ENCODE data around the gene ZNF385A.
A peak's percentile ranks its signal among the peaks of the same experiment; 100 is the strongest.

Gene ZNF385A

DNA sequence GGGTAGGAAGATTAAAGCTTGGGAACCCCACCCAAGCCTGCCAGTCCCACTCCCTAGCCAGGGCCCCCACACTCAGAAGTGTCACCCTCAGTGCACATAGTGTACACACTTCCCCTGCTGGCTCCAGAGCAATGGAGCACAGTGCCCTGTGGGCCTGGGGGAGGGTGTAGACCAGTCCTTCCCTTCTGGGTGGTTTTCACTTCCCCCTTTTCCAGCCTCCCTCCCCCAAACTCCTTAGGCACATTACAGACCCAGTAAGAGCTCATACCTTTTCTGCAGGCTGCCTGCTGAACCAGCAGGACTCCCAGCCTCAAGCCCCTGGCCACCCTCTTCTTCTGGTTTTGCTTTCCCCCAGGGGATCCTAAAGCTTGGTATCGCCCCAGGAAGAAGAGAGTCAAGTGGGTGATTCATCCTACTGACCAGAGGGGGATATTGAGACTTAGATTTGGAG is at the start of gene ZNF385A (continued):
- TF ChIP-seq, protein P1, sequence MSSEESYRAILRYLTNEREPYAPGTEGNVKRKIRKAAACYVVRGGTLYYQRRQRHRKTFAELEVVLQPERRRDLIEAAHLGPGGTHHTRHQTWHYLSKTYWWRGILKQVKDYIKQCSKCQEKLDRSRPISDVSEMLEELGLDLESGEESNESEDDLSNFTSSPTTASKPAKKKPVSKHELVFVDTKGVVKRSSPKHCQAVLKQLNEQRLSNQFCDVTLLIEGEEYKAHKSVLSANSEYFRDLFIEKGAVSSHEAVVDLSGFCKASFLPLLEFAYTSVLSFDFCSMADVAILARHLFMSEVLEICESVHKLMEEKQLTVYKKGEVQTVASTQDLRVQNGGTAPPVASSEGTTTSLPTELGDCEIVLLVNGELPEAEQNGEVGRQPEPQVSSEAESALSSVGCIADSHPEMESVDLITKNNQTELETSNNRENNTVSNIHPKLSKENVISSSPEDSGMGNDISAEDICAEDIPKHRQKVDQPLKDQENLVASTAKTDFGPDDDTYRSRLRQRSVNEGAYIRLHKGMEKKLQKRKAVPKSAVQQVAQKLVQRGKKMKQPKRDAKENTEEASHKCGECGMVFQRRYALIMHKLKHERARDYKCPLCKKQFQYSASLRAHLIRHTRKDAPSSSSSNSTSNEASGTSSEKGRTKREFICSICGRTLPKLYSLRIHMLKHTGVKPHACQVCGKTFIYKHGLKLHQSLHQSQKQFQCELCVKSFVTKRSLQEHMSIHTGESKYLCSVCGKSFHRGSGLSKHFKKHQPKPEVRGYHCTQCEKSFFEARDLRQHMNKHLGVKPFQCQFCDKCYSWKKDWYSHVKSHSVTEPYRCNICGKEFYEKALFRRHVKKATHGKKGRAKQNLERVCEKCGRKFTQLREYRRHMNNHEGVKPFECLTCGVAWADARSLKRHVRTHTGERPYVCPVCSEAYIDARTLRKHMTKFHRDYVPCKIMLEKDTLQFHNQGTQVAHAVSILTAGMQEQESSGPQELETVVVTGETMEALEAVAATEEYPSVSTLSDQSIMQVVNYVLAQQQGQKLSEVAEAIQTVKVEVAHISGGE (tag by site-specific recombination; conservative IDR thresholded peaks at IDR 0.05; ENCODE audit: low read depth) = no peak
- TF ChIP-seq, protein P2, sequence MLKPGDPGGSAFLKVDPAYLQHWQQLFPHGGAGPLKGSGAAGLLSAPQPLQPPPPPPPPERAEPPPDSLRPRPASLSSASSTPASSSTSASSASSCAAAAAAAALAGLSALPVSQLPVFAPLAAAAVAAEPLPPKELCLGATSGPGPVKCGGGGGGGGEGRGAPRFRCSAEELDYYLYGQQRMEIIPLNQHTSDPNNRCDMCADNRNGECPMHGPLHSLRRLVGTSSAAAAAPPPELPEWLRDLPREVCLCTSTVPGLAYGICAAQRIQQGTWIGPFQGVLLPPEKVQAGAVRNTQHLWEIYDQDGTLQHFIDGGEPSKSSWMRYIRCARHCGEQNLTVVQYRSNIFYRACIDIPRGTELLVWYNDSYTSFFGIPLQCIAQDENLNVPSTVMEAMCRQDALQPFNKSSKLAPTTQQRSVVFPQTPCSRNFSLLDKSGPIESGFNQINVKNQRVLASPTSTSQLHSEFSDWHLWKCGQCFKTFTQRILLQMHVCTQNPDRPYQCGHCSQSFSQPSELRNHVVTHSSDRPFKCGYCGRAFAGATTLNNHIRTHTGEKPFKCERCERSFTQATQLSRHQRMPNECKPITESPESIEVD (tag by site-specific recombination; IDR thresholded peaks at IDR 0.05) = no peak
- TF ChIP-seq SP2 (tag by site-specific recombination; IDR thresholded peaks at IDR 0.05) (peak; percentile 30; the same call in 1 of the 2 replicates), ZNF514 (tag by site-specific recombination; IDR thresholded peaks at IDR 0.05) (no peak), ZNF792 (tag by site-specific recombination; IDR thresholded peaks at IDR 0.05) (no peak)
- TF ChIP-seq, protein P3, sequence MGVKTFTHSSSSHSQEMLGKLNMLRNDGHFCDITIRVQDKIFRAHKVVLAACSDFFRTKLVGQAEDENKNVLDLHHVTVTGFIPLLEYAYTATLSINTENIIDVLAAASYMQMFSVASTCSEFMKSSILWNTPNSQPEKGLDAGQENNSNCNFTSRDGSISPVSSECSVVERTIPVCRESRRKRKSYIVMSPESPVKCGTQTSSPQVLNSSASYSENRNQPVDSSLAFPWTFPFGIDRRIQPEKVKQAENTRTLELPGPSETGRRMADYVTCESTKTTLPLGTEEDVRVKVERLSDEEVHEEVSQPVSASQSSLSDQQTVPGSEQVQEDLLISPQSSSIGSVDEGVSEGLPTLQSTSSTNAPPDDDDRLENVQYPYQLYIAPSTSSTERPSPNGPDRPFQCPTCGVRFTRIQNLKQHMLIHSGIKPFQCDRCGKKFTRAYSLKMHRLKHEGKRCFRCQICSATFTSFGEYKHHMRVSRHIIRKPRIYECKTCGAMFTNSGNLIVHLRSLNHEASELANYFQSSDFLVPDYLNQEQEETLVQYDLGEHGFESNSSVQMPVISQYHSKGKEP (tag by site-specific recombination; IDR thresholded peaks at IDR 0.05) = no peak
- TF ChIP-seq, protein P4, sequence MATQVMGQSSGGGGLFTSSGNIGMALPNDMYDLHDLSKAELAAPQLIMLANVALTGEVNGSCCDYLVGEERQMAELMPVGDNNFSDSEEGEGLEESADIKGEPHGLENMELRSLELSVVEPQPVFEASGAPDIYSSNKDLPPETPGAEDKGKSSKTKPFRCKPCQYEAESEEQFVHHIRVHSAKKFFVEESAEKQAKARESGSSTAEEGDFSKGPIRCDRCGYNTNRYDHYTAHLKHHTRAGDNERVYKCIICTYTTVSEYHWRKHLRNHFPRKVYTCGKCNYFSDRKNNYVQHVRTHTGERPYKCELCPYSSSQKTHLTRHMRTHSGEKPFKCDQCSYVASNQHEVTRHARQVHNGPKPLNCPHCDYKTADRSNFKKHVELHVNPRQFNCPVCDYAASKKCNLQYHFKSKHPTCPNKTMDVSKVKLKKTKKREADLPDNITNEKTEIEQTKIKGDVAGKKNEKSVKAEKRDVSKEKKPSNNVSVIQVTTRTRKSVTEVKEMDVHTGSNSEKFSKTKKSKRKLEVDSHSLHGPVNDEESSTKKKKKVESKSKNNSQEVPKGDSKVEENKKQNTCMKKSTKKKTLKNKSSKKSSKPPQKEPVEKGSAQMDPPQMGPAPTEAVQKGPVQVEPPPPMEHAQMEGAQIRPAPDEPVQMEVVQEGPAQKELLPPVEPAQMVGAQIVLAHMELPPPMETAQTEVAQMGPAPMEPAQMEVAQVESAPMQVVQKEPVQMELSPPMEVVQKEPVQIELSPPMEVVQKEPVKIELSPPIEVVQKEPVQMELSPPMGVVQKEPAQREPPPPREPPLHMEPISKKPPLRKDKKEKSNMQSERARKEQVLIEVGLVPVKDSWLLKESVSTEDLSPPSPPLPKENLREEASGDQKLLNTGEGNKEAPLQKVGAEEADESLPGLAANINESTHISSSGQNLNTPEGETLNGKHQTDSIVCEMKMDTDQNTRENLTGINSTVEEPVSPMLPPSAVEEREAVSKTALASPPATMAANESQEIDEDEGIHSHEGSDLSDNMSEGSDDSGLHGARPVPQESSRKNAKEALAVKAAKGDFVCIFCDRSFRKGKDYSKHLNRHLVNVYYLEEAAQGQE (tag by site-specific recombination; IDR thresholded peaks at IDR 0.05) = no peak

DNA sequence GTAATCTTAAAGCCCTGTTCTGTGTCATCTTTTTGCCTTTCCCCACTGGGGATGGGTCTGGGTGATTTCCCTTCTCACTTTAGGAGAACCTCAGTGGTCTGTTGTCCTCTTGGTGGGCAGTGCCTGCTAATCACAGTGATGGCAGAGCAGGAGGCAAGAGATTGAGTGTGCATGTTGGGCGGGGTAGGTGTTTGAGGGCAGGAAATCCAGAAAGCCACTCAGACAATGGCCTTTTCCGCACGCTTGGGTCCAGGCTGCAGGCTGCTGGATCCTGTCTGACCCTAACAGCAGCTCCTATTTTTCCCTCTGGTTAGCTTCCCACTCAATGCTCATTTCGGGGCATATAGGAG is 48.3 kb upstream of the ZNF385A start:
- no peak for TF ChIP-seq GLIS1 (tag by site-specific recombination; IDR thresholded peaks at IDR 0.05)
- TF ChIP-seq ZNF138 (tag by site-specific recombination; IDR thresholded peaks at IDR 0.05; ENCODE audit: borderline replicate concordance) = no peak
- 0 out of 2 replicates have a peak, but pooled peaks have one; percentile 10 for TF ChIP-seq SCRT2 (tag by site-specific recombination; IDR thresholded peaks at IDR 0.05)
- TF ChIP-seq ZNF785 (tag by site-specific recombination; IDR thresholded peaks at IDR 0.05) = no peak
- POLR2A ChIA-PET = interaction anchor here (0.6 to 1.6 kb wide), 5 partner anchors 13 to 114 kb away, joined by 3 to 6 read pairs (median 5); partner anchors contain the start of gene ITGA5
- H3K4me1 ChIP-seq (ENCODE audit: control insufficient read depth, insufficient read depth, low read length) = peaks cover 14% of the 10 kb centered on the region
- CTCF ChIA-PET = interaction anchor here (0.8 to 33.6 kb wide), 8 partner anchors 11 to 94 kb away, joined by 3 to 924 read pairs (median 3); no protein-coding TSS in a partner anchor
- no peak overlapping the region for H3K4me3 ChIP-seq (ENCODE audit: low read depth, low read length)
- no peak overlapping the region for H3K27ac ChIP-seq (ENCODE audit: extremely low read depth, low read depth, low read length)
- H3K9me3 ChIP-seq (ENCODE audit: control insufficient read depth, insufficient read depth, low read depth, low read length) = no peaks in the 10 kb centered on the region
- no peaks in the 10 kb centered on the region for H3K36me3 ChIP-seq (ENCODE audit: control insufficient read depth in 2 of 2, insufficient read depth in 1 of 2, low read length in 2 of 2)
